Measurements from ENCODE around the gene NUP188.

Gene NUP188

DNA sequence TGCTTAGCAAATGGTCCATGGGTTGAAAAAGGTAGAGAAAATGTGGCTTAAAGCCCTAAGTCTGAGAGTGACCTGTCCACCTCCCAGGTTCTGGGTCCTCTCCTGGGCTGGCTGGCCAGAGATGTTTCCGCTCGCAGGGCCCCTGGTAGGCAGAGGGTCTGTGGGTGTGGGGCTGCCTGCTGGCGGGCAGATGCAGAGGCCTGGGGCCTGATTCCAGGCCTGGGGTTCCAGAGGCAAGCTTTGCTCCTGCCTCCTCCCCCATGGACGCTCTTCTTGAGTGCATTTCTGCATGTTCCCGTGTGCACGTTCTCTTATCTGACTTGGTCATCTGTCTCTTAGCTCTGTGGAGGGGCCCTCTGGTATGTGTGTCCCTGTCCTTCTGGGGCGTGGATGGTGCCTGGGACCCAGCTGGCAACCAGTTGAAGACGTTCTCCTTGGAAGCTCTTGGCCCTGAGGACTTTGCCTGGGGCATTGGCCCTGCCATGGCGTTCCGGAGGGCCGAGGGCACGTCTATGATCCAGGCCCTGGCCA, 92.7 kb downstream of the NUP188 start:
- H3K27me3 ChIP-seq (ENCODE audit: insufficient read depth, low read length) = no peaks in the 10 kb centered on the region
- H3K36me3 ChIP-seq (ENCODE audit: insufficient read depth, low read length) = peaks cover 28% of the 10 kb centered on the region
- peaks cover 15% of the 10 kb centered on the region for H3K4me1 ChIP-seq (ENCODE audit: insufficient read depth, low read length)
- no peak overlapping the region for H2AFZ ChIP-seq (ENCODE audit: low read depth, low read length)
- H3K4me3 ChIP-seq (ENCODE audit: low read length) = no peak overlapping the region
- no peaks in the 10 kb centered on the region for H3K9me3 ChIP-seq (ENCODE audit: low read length)

DNA sequence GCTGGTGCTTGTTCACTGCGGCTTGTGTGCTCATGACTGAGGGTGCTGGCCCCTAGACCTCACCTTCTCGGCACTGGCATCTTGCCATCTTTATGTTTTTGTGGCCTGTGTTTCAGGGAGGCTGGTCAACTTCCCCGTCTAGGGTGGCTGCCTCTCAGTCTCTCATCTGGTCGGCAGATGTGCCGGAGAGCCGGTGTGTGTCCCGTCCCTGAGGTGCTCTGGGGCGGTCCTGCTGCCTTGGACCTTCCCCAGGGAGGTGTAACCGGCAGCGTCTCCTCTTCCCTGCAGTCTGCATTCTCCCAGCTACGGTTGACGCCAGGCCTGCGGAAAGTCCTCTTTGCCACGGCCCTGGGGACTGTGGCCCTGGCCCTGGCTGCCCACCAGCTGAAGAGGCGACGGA, 94.5 kb downstream of the NUP188 start:
- Histone ChIP-seq H3K4me3 (ENCODE audit: low read length) (no peak overlapping the region), H3K27me3 (ENCODE audit: insufficient read depth, low read length) (no peaks in the 10 kb centered on the region), H3K9me3 (ENCODE audit: low read length) (no peaks in the 10 kb centered on the region), H3K36me3 (ENCODE audit: insufficient read depth, low read length) (peaks cover 30% of the 10 kb centered on the region), H2AFZ (ENCODE audit: low read depth, low read length) (no peak overlapping the region), H3K4me1 (ENCODE audit: insufficient read depth, low read length) (peaks cover 10% of the 10 kb centered on the region)

DNA sequence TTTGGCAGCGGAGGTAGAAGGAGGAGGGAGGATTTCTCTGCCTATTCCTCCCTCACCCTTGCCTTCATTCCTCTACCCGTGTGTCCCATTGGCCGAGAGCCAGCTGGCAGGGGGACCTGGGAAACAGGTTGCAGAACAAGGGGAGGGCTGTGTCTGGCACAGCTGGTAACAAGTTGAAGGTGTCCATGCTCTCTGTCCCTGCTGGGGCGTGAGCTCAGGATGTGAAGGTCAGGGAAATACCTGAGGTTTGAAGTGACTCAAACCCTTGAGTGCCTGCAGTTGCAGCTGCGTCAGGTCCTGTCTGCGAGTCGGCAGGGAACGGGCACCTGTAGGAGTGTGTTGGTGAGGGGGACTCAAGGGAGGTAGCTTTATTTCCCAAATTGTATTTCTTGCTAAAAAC, 105.1 kb downstream of the NUP188 start:
- H3K27me3 ChIP-seq (ENCODE audit: insufficient read depth, low read length) = no peaks in the 10 kb centered on the region
- H3K4me3 ChIP-seq (ENCODE audit: low read length) = no peak overlapping the region
- no peak overlapping the region for H2AFZ ChIP-seq (ENCODE audit: low read depth, low read length)
- peaks cover 7% of the 10 kb centered on the region for H3K4me1 ChIP-seq (ENCODE audit: insufficient read depth, low read length)
- peaks cover 36% of the 10 kb centered on the region for H3K36me3 ChIP-seq (ENCODE audit: insufficient read depth, low read length)
- H3K9me3 ChIP-seq (ENCODE audit: low read length) = no peaks in the 10 kb centered on the region

DNA sequence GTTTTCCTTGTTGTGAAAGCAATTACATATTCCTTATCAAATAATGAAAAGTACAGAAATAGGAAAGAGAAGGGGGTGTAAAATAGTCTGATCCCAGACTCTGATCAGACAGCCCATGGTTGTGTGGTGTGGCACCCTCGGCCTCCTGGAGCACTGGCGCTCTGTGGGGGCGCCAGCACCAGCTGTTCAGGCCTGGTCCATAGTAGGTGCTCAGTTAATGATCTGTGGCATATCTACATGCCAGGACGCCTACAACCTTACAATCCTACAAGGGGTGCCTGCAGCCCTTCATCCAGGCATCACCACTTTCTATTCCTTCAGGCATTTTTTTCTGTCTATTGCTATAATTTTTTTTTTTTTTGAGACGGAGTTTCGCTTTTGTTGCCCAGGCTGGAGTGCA, 105.5 kb downstream of the NUP188 start:
- Histone ChIP-seq H3K4me3 (ENCODE audit: low read length) (no peak overlapping the region), H3K36me3 (ENCODE audit: insufficient read depth, low read length) (peaks cover 34% of the 10 kb centered on the region), H3K4me1 (ENCODE audit: insufficient read depth, low read length) (peaks cover 7% of the 10 kb centered on the region), H2AFZ (ENCODE audit: low read depth, low read length) (no peak overlapping the region), H3K9me3 (ENCODE audit: low read length) (no peaks in the 10 kb centered on the region), H3K27me3 (ENCODE audit: insufficient read depth, low read length) (no peaks in the 10 kb centered on the region)

DNA sequence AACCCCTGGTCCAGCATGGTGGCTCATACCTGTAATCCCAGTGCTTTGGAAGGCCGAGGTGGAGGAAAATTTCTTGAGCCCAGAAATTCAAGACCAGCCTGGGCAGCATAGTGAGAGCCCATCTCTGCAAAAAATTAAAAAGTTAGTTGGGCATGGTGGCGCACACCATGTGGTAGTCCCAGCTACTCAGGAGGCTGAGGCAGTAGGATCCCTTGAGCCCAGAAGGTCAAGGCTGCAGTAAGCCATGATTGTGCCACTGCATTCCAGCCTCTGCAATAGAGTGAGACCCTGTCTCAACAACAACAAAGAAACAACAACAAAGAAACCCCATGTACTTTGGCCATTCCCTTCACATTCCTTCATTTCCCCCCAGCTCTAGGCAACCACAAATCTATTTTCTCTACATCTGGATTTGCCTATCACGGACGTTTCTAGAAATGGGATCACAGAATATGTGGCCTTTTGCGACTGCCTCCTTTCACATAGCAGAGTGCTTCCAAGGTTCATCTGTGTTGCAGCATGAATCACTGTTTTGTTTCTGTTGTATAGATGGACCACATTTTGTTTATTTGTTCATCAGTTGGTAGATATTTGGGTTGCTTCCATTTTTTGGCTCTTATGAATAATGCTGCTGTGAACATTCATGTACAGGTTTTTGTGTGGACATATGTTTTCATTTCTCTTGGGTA, 106.8 kb downstream of the NUP188 start:
- Histone ChIP-seq H3K4me1 (ENCODE audit: insufficient read depth, low read length) (peaks cover 7% of the 10 kb centered on the region), H3K36me3 (ENCODE audit: insufficient read depth, low read length) (peaks cover 23% of the 10 kb centered on the region), H3K4me3 (ENCODE audit: low read length) (no peak overlapping the region), H2AFZ (ENCODE audit: low read depth, low read length) (no peak overlapping the region), H3K9me3 (ENCODE audit: low read length) (no peaks in the 10 kb centered on the region), H3K27me3 (ENCODE audit: insufficient read depth, low read length) (no peaks in the 10 kb centered on the region)
